Right lobe of liver (tissue), 4 donors: ENCODE measurements around the gene ME1.

Source experiments
- CTCF ChIP-seq, 4 donors: fragments of 200-600 bp in 3 of 4; fragments of 450-650 bp in 1 of 4; IDR thresholded peaks; one replicate each; pipeline versions ENCODE4 v1.5.1 to v1.8.0; 2016 to 2022; ENCODE audit warnings: antibody characterized with exemption in 4 of 4, mild to moderate bottlenecking in 2 of 4
- POLR2A ChIP-seq: fragments of 450-650 bp; IDR thresholded peaks from one replicate; pipeline ENCODE4 v1.6.1; 2017; ENCODE audit warnings: antibody characterized with exemption, mild to moderate bottlenecking
- donor health status: DM: no; HTN: no; CAD: no.
- donor health status: DM: no; HTN: no; CAD: no.
- donor health status: DM: no; HTN: yes; CAD: no.

- TF ChIP-seq CTCF (IDR thresholded peaks at IDR 0.05) (no peak), POLR2A (no peak)
Measured at GRCh38 chr6:83265384-83265783, 165.5 kb downstream of the ME1 start.
